Measurements from ENCODE around the gene ITGA1.

ITGA1 gene

GRCh38 chr5:52811067-52811749 lies 23.5 kb downstream of the ITGA1 start:
- ATAC-seq = no peak
- TF ChIP-seq CSDC2 (CRISPR knock-in tag; IDR thresholded peaks at IDR 0.05) (no peak), OSR1 (CRISPR knock-in tag; IDR thresholded peaks at IDR 0.05) (no peak), ZC3H10 (CRISPR knock-in tag; IDR thresholded peaks at IDR 0.05) (no peak), ZNF8 (CRISPR knock-in tag; IDR thresholded peaks at IDR 0.05) (no peak)

- no peak for ATAC-seq
- no peak for TF ChIP-seq ZNF565 (CRISPR knock-in tag; conservative IDR thresholded peaks at IDR 0.05; ENCODE audit: low read depth)
- no peak for TF ChIP-seq GLIS3 (CRISPR knock-in tag; IDR thresholded peaks at IDR 0.05)
- TF ChIP-seq ZNF70 (CRISPR knock-in tag; IDR thresholded peaks at IDR 0.05) = no peak
- TF ChIP-seq TOX (CRISPR knock-in tag; IDR thresholded peaks at IDR 0.05; ENCODE audit: borderline replicate concordance) = no peak
- no peak for TF ChIP-seq ZNF8 (CRISPR knock-in tag; IDR thresholded peaks at IDR 0.05)
- TF ChIP-seq CSDC2 (CRISPR knock-in tag; IDR thresholded peaks at IDR 0.05) = no peak
- TF ChIP-seq OSR1 (CRISPR knock-in tag; IDR thresholded peaks at IDR 0.05) = no peak
- TF ChIP-seq POU6F1 (CRISPR knock-in tag; IDR thresholded peaks at IDR 0.05; ENCODE audit: borderline replicate concordance, low read depth) = no peak
- no peak for TF ChIP-seq BACH2 (CRISPR knock-in tag; IDR thresholded peaks at IDR 0.05; ENCODE audit: borderline replicate concordance)
- TF ChIP-seq TSHZ2 (CRISPR knock-in tag; IDR thresholded peaks at IDR 0.05) = no peak
These were observed 26.8 kb downstream of the ITGA1 start for GRCh38 chr5:52814352-52815148.

- TF ChIP-seq PATZ1 (CRISPR knock-in tag; IDR thresholded peaks at IDR 0.05; ENCODE audit: borderline replicate concordance) = no peak
- TF ChIP-seq ZFP3 (CRISPR knock-in tag; IDR thresholded peaks at IDR 0.05) = no peak
- no peak for TF ChIP-seq CREB5 (CRISPR knock-in tag; IDR thresholded peaks at IDR 0.05; ENCODE audit: low read depth)
- TF ChIP-seq CSRNP3 (CRISPR knock-in tag; IDR thresholded peaks at IDR 0.05) = no peak
- no peak for TF ChIP-seq OSR1 (CRISPR knock-in tag; IDR thresholded peaks at IDR 0.05)
- no peak for TF ChIP-seq RARB (CRISPR knock-in tag; IDR thresholded peaks at IDR 0.05)
- TF ChIP-seq PPARA (CRISPR knock-in tag; IDR thresholded peaks at IDR 0.05; ENCODE audit: borderline replicate concordance) = no peak
- TF ChIP-seq TSHZ2 (CRISPR knock-in tag; IDR thresholded peaks at IDR 0.05) = no peak
- TF ChIP-seq POU6F1 (CRISPR knock-in tag; IDR thresholded peaks at IDR 0.05; ENCODE audit: borderline replicate concordance, low read depth) = no peak
- TF ChIP-seq ZNF565 (CRISPR knock-in tag; conservative IDR thresholded peaks at IDR 0.05; ENCODE audit: low read depth) = no peak
- no peak for TF ChIP-seq ISL1 (CRISPR knock-in tag; IDR thresholded peaks at IDR 0.05)
- no peak for TF ChIP-seq BACH2 (CRISPR knock-in tag; IDR thresholded peaks at IDR 0.05; ENCODE audit: borderline replicate concordance)
- TF ChIP-seq SNAI2 (CRISPR knock-in tag; IDR thresholded peaks at IDR 0.05) = no peak
- TF ChIP-seq ZFP30 (CRISPR knock-in tag; IDR thresholded peaks at IDR 0.05) = no peak
- ATAC-seq = no peak
These were observed 30.1 kb downstream of the ITGA1 start for GRCh38 chr5:52817818-52818217.

All from SK-N-SH treated with all-trans-retinoic acid at 6 μM for 48 hours (cell line).